HEK293 (cell line): ENCODE data around the gene LPIN1.

ENCODE experiments used
- CTCF ChIA-PET: fragments of 350-600 bp; formaldehyde crosslinking; extraction: SDS; loops from one replicate; lab custom pipeline; 2021; ENCODE audit warnings: antibody characterized with exemption; lab: Yijun Ruan, JAX
- POLR2A ChIA-PET: fragments of 300-600 bp; formaldehyde crosslinking; extraction: SDS; loops from one replicate; lab custom pipeline; 2020; ENCODE audit warnings: antibody characterized with exemption, inconsistent platforms; lab: Yijun Ruan, JAX
- H3K27ac ChIP-seq: fragments of 200-500 bp; sonication (Bioruptor generic); 2 replicates; pipeline ENCODE4 v1.5.1; 2014; ENCODE audit warnings: low read depth, low read length, control low read depth, inconsistent platforms; ENCODE audit errors: extremely low read depth
- H3K36me3 ChIP-seq, 2 experiments: fragments of 200-500 bp in 1 of 2; sonication (Bioruptor generic) in 1 of 2; 1 replicate in 1 of 2; 2 replicates in 1 of 2; pipeline ENCODE4 v1.5.1; 2014 to 2017; ENCODE audit warnings: inconsistent platforms in 2 of 2, low read length in 2 of 2; ENCODE audit not compliant: control insufficient read depth in 2 of 2, insufficient read depth in 1 of 2
- H3K4me1 ChIP-seq: fragments of 200-500 bp; sonication (Bioruptor generic); 2 replicates; pipeline ENCODE4 v1.5.1; 2014; ENCODE audit warnings: mild to moderate bottlenecking, low read length, inconsistent platforms; ENCODE audit not compliant: control insufficient read depth, insufficient read depth
- H3K4me3 ChIP-seq: 2 replicates; pipeline ENCODE4 v1.5.1; 2011; ENCODE audit warnings: low read depth, mild to moderate bottlenecking, control low read depth, low read length, moderate library complexity
- H3K9me3 ChIP-seq: fragments of 200-500 bp; sonication (Bioruptor generic); 2 replicates; pipeline ENCODE4 v1.5.1; 2014; ENCODE audit warnings: low read depth, low read length, inconsistent platforms; ENCODE audit not compliant: control insufficient read depth, insufficient read depth
- BCL11A ChIP-seq: fragments of 450-650 bp; formaldehyde crosslinking; IDR thresholded peaks from 2 replicates; pipeline ENCODE4 v1.5.1; 2016; ENCODE audit warnings: low read depth, missing biosample characterization, missing genetic modification characterization
- EGR2 ChIP-seq: fragments of 450-650 bp; formaldehyde crosslinking; IDR thresholded peaks from 2 replicates; pipeline ENCODE4 v1.5.1; 2016; ENCODE audit warnings: low read depth, missing biosample characterization, missing genetic modification characterization
- HOXA7 ChIP-seq: sonication (generic); formaldehyde crosslinking; IDR thresholded peaks from 2 replicates; pipeline ENCODE4 v1.8.1; 2022; ENCODE audit warnings: missing genetic modification reagents, borderline replicate concordance
- HOXC10 ChIP-seq: sonication (generic); formaldehyde crosslinking; IDR thresholded peaks from 2 replicates; pipeline ENCODE4 v1.8.1; 2023; ENCODE audit warnings: mild to moderate bottlenecking, missing genetic modification reagents
- ZIC2 ChIP-seq: fragments of 450-650 bp; formaldehyde crosslinking; IDR thresholded peaks from 2 replicates; pipeline ENCODE4 v1.5.1; 2016; ENCODE audit warnings: missing biosample characterization, missing genetic modification characterization
- ZNF10 ChIP-seq: fragments of 450-650 bp; formaldehyde crosslinking; IDR thresholded peaks from 2 replicates; pipeline ENCODE4 v1.5.1; 2017; ENCODE audit warnings: missing biosample characterization, missing genetic modification characterization
- ZNF155 ChIP-seq: fragments of 450-650 bp; formaldehyde crosslinking; IDR thresholded peaks from 2 replicates; pipeline ENCODE4 v1.5.1; 2016; ENCODE audit warnings: missing biosample characterization, missing genetic modification characterization
- ZNF175 ChIP-seq: fragments of 450-650 bp; formaldehyde crosslinking; IDR thresholded peaks from 2 replicates; pipeline ENCODE4 v1.5.1; 2016; ENCODE audit warnings: missing biosample characterization, missing genetic modification characterization
- ZNF350 ChIP-seq: fragments of 450-650 bp; formaldehyde crosslinking; IDR thresholded peaks from 2 replicates; pipeline ENCODE4 v1.5.0; 2017; ENCODE audit warnings: missing biosample characterization, mild to moderate bottlenecking, missing genetic modification characterization
- ZNF521 ChIP-seq: fragments of 450-650 bp; formaldehyde crosslinking; IDR thresholded peaks from 2 replicates; pipeline ENCODE4 v1.5.1; 2017; ENCODE audit warnings: missing biosample characterization, mild to moderate bottlenecking, missing genetic modification characterization
- ZNF549 ChIP-seq: fragments of 450-650 bp; IDR thresholded peaks from 2 replicates; pipeline ENCODE4 v1.5.1; 2018; ENCODE audit warnings: missing biosample characterization, missing genetic modification characterization, mild to moderate bottlenecking, inconsistent platforms, moderate library complexity
- ZNF558 ChIP-seq: fragments of 450-650 bp; formaldehyde crosslinking; IDR thresholded peaks from 2 replicates; pipeline ENCODE4 v1.5.1; 2016; ENCODE audit warnings: missing biosample characterization, missing genetic modification characterization
- ZNF600 ChIP-seq: fragments of 450-650 bp; formaldehyde crosslinking; IDR thresholded peaks from 2 replicates; pipeline ENCODE4 v1.5.1; 2016; ENCODE audit warnings: missing biosample characterization, missing genetic modification characterization
- ZNF843 ChIP-seq: fragments of 450-650 bp; formaldehyde crosslinking; IDR thresholded peaks from 2 replicates; pipeline ENCODE4 v1.5.1; 2016; ENCODE audit warnings: missing biosample characterization, missing genetic modification characterization
- ZSCAN16 ChIP-seq: fragments of 450-650 bp; formaldehyde crosslinking; IDR thresholded peaks from 2 replicates; pipeline ENCODE4 v1.5.1; 2016; ENCODE audit warnings: missing biosample characterization, missing genetic modification characterization
- TF ChIP-seq, protein P1 (sequence below): fragments of 450-650 bp; formaldehyde crosslinking; IDR thresholded peaks from 2 replicates; pipeline ENCODE4 v1.5.1; 2016; ENCODE audit warnings: missing biosample characterization, missing genetic modification characterization
- TF ChIP-seq, protein P2 (sequence below): fragments of 450-650 bp; formaldehyde crosslinking; IDR thresholded peaks from 2 replicates; pipeline ENCODE4; 2016; ENCODE audit warnings: missing biosample characterization, missing genetic modification characterization
- TF ChIP-seq, protein P3 (sequence below): fragments of 450-650 bp; formaldehyde crosslinking; IDR thresholded peaks from 2 replicates; pipeline ENCODE4 v1.5.0; 2017; ENCODE audit warnings: missing biosample characterization, missing genetic modification characterization, borderline replicate concordance
- TF ChIP-seq, protein P4 (sequence below): fragments of 450-650 bp; formaldehyde crosslinking; IDR thresholded peaks from 2 replicates; pipeline ENCODE4 v1.5.1; 2016; ENCODE audit warnings: missing biosample characterization, missing genetic modification characterization
- TF ChIP-seq, protein P5 (sequence below): fragments of 450-650 bp; formaldehyde crosslinking; IDR thresholded peaks from 2 replicates; pipeline ENCODE4 v1.5.1; 2016; ENCODE audit warnings: missing biosample characterization, missing genetic modification characterization
- TF ChIP-seq, protein P6 (sequence below): fragments of 450-650 bp; formaldehyde crosslinking; IDR thresholded peaks from 2 replicates; pipeline ENCODE4 v1.5.1; 2016; ENCODE audit warnings: missing biosample characterization, missing genetic modification characterization
- TF ChIP-seq, protein P7 (sequence below): fragments of 450-650 bp; formaldehyde crosslinking; IDR thresholded peaks from 2 replicates; pipeline ENCODE4 v1.5.1; 2017; ENCODE audit warnings: missing biosample characterization, missing genetic modification characterization

Gene LPIN1

DNA sequence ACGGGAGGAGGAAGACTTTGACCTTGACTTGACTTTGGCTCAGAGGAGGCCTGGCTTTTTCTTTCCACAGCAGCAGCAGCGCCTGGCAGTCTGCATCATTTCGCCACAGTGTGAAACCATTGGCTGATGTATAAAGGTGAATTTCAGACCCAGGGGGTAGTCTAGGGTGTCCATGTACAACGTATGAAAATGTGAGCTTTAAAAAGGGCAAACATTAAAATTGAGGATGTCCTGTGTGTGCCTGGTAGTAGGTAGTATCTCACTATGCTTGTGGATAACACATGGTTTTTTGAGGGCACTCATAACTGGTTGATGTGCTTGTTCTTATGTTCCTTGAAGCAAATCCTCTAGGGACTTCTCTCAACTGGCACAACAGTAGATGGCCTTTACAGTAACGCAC is 86.1 kb downstream of the LPIN1 start:
- H3K36me3 ChIP-seq, result no peaks in the 10 kb centered on the region; a peak in 1 of 3 replicates
- TF ChIP-seq, protein P1, sequence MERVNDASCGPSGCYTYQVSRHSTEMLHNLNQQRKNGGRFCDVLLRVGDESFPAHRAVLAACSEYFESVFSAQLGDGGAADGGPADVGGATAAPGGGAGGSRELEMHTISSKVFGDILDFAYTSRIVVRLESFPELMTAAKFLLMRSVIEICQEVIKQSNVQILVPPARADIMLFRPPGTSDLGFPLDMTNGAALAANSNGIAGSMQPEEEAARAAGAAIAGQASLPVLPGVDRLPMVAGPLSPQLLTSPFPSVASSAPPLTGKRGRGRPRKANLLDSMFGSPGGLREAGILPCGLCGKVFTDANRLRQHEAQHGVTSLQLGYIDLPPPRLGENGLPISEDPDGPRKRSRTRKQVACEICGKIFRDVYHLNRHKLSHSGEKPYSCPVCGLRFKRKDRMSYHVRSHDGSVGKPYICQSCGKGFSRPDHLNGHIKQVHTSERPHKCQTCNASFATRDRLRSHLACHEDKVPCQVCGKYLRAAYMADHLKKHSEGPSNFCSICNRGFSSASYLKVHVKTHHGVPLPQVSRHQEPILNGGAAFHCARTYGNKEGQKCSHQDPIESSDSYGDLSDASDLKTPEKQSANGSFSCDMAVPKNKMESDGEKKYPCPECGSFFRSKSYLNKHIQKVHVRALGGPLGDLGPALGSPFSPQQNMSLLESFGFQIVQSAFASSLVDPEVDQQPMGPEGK (tag by site-specific recombination), result no peak
- TF ChIP-seq ZNF350 (tag by site-specific recombination) (no peak), EGR2 (tag by site-specific recombination) (no peak), ZNF521 (tag by site-specific recombination) (no peak), ZSCAN16 (tag by site-specific recombination) (no peak), ZNF155 (tag by site-specific recombination) (no peak), ZNF843 (tag by site-specific recombination) (no peak), ZIC2 (no peak), HOXC10 (CRISPR knock-in tag) (no peak), ZNF175 (tag by site-specific recombination) (no peak), BCL11A (tag by site-specific recombination) (no peak), ZNF549 (tag by site-specific recombination) (no peak)
- TF ChIP-seq, protein P2, sequence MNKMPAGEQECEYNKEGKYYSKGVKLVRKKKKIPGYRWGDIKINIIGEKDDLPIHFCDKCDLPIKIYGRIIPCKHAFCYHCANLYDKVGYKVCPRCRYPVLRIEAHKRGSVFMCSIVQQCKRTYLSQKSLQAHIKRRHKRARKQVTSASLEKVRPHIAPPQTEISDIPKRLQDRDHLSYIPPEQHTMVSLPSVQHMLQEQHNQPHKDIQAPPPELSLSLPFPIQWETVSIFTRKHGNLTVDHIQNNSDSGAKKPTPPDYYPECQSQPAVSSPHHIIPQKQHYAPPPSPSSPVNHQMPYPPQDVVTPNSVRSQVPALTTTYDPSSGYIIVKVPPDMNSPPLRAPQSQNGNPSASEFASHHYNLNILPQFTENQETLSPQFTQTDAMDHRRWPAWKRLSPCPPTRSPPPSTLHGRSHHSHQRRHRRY (tag by site-specific recombination), result no peak
- TF ChIP-seq, protein P3, sequence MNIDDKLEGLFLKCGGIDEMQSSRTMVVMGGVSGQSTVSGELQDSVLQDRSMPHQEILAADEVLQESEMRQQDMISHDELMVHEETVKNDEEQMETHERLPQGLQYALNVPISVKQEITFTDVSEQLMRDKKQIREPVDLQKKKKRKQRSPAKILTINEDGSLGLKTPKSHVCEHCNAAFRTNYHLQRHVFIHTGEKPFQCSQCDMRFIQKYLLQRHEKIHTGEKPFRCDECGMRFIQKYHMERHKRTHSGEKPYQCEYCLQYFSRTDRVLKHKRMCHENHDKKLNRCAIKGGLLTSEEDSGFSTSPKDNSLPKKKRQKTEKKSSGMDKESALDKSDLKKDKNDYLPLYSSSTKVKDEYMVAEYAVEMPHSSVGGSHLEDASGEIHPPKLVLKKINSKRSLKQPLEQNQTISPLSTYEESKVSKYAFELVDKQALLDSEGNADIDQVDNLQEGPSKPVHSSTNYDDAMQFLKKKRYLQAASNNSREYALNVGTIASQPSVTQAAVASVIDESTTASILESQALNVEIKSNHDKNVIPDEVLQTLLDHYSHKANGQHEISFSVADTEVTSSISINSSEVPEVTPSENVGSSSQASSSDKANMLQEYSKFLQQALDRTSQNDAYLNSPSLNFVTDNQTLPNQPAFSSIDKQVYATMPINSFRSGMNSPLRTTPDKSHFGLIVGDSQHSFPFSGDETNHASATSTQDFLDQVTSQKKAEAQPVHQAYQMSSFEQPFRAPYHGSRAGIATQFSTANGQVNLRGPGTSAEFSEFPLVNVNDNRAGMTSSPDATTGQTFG (tag by site-specific recombination), result no peak
- TF ChIP-seq, protein P4, sequence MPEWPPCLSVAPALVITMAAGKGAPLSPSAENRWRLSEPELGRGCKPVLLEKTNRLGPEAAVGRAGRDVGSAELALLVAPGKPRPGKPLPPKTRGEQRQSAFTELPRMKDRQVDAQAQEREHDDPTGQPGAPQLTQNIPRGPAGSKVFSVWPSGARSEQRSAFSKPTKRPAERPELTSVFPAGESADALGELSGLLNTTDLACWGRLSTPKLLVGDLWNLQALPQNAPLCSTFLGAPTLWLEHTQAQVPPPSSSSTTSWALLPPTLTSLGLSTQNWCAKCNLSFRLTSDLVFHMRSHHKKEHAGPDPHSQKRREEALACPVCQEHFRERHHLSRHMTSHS (tag by site-specific recombination), result no peak
- TF ChIP-seq, protein P5, sequence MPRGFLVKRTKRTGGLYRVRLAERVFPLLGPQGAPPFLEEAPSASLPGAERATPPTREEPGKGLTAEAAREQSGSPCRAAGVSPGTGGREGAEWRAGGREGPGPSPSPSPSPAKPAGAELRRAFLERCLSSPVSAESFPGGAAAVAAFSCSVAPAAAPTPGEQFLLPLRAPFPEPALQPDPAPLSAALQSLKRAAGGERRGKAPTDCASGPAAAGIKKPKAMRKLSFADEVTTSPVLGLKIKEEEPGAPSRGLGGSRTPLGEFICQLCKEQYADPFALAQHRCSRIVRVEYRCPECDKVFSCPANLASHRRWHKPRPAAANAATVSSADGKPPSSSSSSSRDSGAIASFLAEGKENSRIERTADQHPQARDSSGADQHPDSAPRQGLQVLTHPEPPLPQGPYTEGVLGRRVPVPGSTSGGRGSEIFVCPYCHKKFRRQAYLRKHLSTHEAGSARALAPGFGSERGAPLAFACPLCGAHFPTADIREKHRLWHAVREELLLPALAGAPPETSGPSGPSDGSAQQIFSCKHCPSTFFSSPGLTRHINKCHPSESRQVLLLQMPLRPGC (tag by site-specific recombination), result no peak
- H3K27ac ChIP-seq, result no peak overlapping the region
- H3K9me3 ChIP-seq, result no peaks in the 10 kb centered on the region
- H3K4me3 ChIP-seq, result no peak overlapping the region
- POLR2A ChIA-PET, result no interaction called here
- peaks cover 10% of the 10 kb centered on the region for H3K4me1 ChIP-seq
- CTCF ChIA-PET, result interaction anchor here (1.2 kb wide), 1 partner anchor 885 kb away, joined by 4 read pairs; the partner anchor contains the start of gene TRIB2

DNA sequence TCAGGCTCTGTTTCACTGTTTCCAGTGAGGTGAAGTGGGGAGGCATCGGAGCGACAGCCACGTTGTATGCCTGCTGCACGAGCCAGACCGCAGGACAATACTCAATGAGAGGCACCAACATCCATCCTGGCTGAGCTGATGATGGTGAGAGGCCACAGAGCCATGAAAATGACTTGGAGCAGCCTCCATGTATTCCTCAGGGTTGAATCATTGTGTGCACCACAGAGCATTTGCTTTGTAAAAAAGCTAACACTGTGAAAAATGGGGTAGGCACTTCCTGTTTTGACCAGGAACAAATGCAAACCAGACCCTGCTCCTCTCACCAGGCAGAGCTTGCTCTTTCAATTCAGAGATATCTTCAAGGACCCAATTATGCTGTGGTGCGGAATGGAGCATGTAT is 87.2 kb downstream of the LPIN1 start:
- no peak overlapping the region for H3K27ac ChIP-seq
- ChIA-PET POLR2A (no interaction called here), CTCF (interaction anchor here (0.6 to 1.2 kb wide), 5 partner anchors 9 to 883 kb away, joined by 3 to 4 read pairs (median 4); partner anchors contain the start of gene TRIB2)
- no peaks in the 10 kb centered on the region for H3K9me3 ChIP-seq
- peaks cover 10% of the 10 kb centered on the region for H3K4me1 ChIP-seq
- H3K36me3 ChIP-seq, result no peaks in the 10 kb centered on the region; a peak in 1 of 3 replicates
- H3K4me3 ChIP-seq, result no peak overlapping the region
- TF ChIP-seq ZNF600 (tag by site-specific recombination), result no peak
- no peak for TF ChIP-seq ZNF10 (tag by site-specific recombination)
- TF ChIP-seq, protein P6, sequence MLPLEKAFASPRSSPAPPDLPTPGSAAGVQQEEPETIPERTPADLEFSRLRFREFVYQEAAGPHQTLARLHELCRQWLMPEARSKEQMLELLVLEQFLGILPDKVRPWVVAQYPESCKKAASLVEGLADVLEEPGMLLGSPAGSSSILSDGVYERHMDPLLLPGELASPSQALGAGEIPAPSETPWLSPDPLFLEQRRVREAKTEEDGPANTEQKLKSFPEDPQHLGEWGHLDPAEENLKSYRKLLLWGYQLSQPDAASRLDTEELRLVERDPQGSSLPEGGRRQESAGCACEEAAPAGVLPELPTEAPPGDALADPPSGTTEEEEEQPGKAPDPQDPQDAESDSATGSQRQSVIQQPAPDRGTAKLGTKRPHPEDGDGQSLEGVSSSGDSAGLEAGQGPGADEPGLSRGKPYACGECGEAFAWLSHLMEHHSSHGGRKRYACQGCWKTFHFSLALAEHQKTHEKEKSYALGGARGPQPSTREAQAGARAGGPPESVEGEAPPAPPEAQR (tag by site-specific recombination), result no peak
- no peak for TF ChIP-seq ZNF549 (tag by site-specific recombination)
- TF ChIP-seq, protein P7, sequence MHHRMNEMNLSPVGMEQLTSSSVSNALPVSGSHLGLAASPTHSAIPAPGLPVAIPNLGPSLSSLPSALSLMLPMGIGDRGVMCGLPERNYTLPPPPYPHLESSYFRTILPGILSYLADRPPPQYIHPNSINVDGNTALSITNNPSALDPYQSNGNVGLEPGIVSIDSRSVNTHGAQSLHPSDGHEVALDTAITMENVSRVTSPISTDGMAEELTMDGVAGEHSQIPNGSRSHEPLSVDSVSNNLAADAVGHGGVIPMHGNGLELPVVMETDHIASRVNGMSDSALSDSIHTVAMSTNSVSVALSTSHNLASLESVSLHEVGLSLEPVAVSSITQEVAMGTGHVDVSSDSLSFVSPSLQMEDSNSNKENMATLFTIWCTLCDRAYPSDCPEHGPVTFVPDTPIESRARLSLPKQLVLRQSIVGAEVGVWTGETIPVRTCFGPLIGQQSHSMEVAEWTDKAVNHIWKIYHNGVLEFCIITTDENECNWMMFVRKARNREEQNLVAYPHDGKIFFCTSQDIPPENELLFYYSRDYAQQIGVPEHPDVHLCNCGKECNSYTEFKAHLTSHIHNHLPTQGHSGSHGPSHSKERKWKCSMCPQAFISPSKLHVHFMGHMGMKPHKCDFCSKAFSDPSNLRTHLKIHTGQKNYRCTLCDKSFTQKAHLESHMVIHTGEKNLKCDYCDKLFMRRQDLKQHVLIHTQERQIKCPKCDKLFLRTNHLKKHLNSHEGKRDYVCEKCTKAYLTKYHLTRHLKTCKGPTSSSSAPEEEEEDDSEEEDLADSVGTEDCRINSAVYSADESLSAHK (tag by site-specific recombination), result no peak
- no peak for TF ChIP-seq HOXA7
- no peak for TF ChIP-seq HOXC10 (CRISPR knock-in tag)
- TF ChIP-seq, protein P4 (tag by site-specific recombination), result no peak
- TF ChIP-seq ZNF558 (tag by site-specific recombination), result no peak
